ENCODE results near the gene CLIP2.
A peak's percentile ranks its signal among the peaks of the same experiment; 100 is the strongest.
"Not testable (repeated sequence)": the region's sequence is repeated elsewhere in the genome, so short reads cannot be mapped to it uniquely, and the experiment has no call there.

Gene CLIP2

GRCh38 chr7:74403521-74404387, 114.5 kb downstream of the CLIP2 start:
- DNase-seq (ENCODE audit: low spot score): no peak

GRCh38 chr7:74404388-74404700, 115.1 kb downstream of the CLIP2 start:
- no peak for DNase-seq (ENCODE audit: low spot score)

DNA sequence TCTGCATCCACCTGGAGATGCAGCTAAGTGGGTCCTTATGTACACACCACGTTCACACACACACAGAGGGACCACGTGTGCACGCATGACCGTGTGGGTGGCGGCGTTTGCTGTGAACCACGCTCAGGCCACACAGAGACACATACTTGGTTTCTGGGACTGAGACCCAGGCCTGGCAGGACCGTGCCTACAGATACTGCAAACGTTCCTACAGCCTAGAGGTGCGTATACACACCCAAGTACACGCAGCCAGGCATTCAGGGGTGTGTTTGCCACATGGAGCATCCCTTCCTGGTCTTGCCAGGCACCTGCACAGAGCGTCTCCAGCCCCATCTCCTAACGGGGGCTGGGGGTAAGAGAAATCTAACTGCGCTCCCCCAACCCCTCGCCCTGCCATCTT, 115.5 kb downstream of the CLIP2 start:
- no peak for DNase-seq (ENCODE audit: low spot score)

DNA sequence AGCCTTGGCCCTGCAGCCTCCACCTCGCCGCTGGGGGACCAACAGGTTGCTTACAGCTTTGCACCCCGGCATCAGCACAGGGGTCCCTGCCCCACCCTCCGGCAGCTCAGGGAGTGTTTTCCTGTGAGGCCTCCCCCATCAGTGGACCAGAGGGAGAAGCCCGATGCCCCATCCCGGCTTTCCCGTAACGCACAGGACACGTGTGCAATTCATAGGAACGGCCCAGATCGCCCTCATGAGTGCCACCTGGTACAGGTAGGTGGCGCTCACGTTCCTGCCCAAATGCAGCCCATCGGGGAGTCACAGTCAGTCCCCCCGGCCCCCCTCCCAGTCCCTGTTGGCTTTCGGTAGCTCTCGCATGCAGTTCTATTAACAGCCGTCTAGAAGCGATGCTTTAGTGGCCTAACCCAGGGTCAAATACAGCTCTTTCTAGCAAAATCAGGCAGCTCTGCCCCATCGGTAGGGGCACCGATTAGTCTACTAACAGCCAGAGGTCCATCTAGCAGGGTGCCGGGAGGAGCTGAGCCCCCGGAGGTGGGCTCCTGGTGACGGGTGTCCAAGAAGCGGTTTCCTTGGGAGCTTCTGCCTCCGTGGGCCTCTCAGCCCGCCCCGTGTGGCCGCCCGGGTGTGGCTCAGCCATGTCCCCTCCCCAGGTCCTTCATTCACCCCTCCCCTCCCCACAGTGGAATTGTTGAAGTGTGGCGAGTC, 116.1 kb downstream of the CLIP2 start:
- no peak for DNase-seq (ENCODE audit: low spot score)

- no peak for DNase-seq (ENCODE audit: low spot score)
Observed at GRCh38 chr7:74405899-74406512, 116.8 kb downstream of the CLIP2 start.

GRCh38 chr7:74407958-74408357, 118.8 kb downstream of the CLIP2 start:
- DNase-seq (ENCODE audit: low spot score): no peak

DNA sequence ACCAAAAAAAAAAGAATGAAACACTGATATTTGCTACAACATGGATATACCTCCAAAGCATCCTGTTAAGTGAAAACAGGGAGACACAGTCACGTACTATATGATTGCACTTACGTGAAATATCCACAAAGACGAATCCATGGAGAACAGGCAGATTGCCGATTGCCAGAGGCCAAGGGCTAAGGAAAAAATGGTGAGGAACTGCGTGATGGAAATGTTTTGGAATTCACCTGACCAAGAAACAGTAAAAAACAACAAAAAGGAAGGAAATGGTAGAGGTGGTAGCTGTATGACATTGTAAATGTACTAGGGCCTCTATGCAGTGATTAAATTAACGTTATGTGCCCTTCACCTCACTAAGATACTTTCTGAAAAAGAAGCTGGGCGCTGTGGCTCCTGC, 120.4 kb downstream of the CLIP2 start:
- DNase-seq (ENCODE audit: low spot score): no peak

DNA sequence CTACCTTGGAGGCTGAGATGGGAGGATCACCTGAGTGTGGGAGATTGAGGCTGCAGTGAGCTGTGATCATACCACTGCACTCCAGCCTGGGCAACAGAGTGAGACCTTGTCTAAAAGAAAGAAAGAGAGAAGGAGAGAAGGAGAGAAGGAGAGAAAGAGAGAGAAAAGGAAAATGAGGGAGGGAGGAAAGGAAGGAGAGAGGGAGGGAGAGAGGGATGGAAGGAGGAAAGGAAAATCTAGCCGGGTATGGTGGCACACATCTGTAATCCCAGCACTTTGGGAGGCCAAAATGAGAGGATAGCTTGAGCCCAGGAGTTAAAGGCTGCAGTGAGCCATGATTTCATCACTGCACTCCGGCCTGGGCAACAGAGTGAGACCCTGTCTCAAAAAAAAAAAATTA, 121.6 kb downstream of the CLIP2 start:
- DNase-seq (ENCODE audit: low spot score): no peak

- DNase-seq (ENCODE audit: low spot score): not testable (repeated sequence)
Observed at GRCh38 chr7:74411571-74411970, 122.4 kb downstream of the CLIP2 start.

GRCh38 chr7:74412056-74412455, 122.8 kb downstream of the CLIP2 start:
- DNase-seq (ENCODE audit: low spot score): no peak

DNA sequence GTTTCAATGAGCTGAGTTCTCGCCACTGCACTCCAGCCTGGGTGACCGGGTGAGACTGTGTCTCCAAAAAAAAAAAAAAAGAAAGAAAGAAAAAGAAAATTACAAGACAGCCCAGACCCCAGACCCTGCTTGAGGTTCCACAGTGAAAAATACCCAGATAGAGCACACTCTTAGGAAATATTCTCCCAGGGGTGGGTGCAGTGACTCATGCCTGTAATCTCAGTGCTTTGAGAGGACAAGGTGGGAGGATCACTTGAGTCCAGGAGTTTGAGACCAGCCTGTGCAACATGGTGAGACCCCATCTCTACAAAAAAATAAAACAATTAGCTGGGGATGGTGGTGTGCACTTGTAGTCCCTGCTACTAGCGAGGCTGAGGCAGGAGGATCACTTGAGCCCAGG, 123.4 kb downstream of the CLIP2 start:
- no peak for DNase-seq (ENCODE audit: low spot score)

DNA sequence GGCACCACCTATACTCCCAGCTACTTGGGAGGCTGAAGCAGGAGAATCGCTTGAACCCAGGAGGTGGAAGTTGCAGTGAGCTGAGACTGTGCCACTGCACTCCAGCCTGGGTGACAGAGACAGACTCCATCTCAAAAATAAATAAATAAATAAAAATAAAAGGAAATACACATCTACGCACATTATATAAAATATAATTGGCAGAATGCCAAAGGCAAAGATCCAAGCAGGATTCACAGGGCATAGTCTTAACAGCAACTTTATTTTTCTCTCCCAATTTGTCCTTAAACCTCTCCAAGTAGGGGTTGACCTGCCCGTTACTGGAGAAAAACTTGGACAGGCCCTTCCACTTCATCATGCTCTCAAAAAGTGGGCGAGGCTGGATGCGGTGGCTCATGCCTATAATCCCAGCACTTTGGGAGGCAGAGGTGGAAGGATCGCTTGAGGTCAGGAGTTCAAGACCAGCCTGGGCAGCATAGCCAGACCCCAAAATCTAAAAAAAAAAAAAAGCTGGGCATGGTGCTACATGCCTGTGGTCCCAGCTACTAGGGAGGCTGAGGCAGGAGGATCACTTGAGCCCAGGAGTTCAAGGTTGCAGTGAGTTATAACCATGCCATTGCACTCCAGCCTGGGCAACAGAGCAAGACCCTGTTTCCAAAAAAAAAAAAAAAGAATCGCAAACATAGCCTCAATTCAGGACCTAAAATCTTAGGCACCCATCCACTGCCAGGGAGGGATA, 125.6 kb downstream of the CLIP2 start:
- DNase-seq (ENCODE audit: low spot score): not testable (repeated sequence)

GRCh38 chr7:74417419-74417971, 128.3 kb downstream of the CLIP2 start:
- peak; percentile 94 for DNase-seq (ENCODE audit: low spot score)

- no peak for DNase-seq (ENCODE audit: low spot score)
Observed at GRCh38 chr7:74418076-74418475, 128.9 kb downstream of the CLIP2 start.

- no peak for DNase-seq (ENCODE audit: low spot score)
Observed at GRCh38 chr7:74418538-74418937, 129.3 kb downstream of the CLIP2 start.

DNA sequence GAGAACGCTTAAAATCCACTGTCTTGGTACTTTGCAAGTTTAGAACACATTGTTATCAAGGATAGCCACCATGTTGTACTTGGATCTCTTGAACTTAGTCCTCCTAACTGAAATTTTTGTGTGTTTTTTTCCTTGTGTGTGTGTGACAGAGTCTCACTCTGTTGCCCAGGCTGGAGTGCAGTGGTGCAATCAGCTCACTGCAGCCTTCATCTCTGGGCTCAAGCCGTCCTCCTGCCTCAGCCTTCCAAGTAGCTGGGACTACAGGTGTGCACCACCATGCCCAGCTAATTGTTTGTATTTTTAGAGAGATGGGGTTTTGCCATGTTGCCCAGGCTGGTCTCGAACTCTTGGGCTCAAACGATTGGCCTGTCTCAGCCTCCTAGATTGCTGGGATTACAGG, 130.0 kb downstream of the CLIP2 start:
- DNase-seq (ENCODE audit: low spot score): not testable (repeated sequence)

DNA sequence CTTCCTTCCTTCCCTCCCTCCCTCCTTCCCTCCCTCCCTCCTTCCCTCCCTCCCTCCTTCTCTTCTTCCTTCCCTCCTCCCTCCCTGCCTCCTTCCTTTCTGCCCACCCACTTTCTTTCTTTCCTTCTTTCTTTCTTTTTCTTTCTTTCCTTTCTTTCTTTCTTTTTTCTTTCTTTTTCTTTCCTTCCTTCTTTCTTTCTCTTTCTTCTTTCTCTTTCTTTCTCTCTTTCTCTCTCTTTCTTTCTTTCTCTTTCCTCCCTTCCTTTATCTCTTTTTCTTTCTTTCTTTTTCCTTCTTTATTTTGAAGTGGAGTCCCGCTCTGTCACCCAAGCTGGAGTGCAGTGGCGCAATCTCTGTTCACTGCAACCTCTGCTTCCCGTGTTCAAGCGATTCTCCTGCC, 130.8 kb downstream of the CLIP2 start:
- DNase-seq (ENCODE audit: low spot score): no peak

- DNase-seq (ENCODE audit: low spot score): no peak
Observed at GRCh38 chr7:74424291-74424880, 135.2 kb downstream of the CLIP2 start.

DNA sequence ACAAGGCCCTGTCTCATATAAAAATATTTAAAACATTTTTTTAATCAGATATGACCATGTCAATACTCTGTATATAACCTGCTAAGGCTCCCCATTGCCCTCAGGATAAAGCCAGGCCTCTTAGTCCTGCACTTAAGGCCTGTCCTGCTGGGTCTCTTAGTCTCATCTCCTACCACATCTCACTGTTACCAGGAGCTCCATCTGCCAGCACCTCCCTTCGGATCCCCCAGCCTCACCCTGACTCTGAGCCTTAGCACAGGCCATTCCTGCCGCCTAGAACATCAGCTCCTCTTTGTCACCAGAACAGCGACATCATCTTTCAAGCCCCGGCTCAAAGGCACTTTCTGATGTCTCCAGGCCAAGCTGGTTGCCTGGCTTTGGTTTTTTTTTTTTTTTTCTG, 138.8 kb downstream of the CLIP2 start:
- no peak for DNase-seq (ENCODE audit: low spot score)

- DNase-seq (ENCODE audit: low spot score): peak; percentile 70
Observed at GRCh38 chr7:74429153-74429747, 140.0 kb downstream of the CLIP2 start.

DNA sequence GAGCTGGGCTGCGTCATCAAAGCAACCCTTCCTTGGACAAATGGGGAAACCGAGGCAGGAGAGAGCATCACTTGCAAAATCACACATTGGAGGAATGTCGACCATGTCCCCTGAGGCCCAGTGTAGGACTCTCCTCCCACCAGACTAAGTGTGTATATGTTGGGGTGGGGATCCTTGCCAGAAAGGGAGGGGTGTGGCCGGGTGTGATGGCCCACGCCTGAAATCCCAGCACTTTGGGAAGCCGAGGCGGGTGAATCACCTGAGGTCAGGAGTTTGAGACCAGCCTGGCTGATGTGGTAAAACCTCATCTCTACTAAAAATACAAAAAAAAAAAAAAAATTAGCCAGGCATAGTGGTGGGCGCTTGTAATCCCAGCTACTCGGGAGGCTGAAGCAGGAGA, 141.2 kb downstream of the CLIP2 start:
- DNase-seq (ENCODE audit: low spot score): not testable (repeated sequence)
